ENCODE data around the gene AFF2. TPM values are rescaled to one million over a fixed set of nuclear protein-coding genes. Genes with fewer than 3 reads are reported as not detected.

Gene AFF2
- total RNA-seq, 1 experiment from 2014 or later = 0.05 TPM

GRCh38 chrX:148691456-148691855, 191.0 kb downstream of the AFF2 start:
- no peaks in the 10 kb centered on the region for H3K9me2 ChIP-seq (ENCODE audit: insufficient read depth)
- DNase-seq (ENCODE audit: low read depth, low spot score) = no peak
- no peak overlapping the region for H2AFZ ChIP-seq (ENCODE audit: low read depth, low read length, poor library complexity, severe bottlenecking)
- no peaks in the 10 kb centered on the region for H3K79me2 ChIP-seq (ENCODE audit: insufficient read depth, low read length)
- POLR2A ChIA-PET = no interaction called here
- no peaks in the 10 kb centered on the region for H3K4me1 ChIP-seq (ENCODE audit: control insufficient read depth in 1 of 2, insufficient read depth in 2 of 2, low read length in 2 of 2)
- H3K27me3 ChIP-seq (ENCODE audit: insufficient read depth, low read length) = no peaks in the 10 kb centered on the region
- no peak for ATAC-seq
- no peaks in the 10 kb centered on the region for H4K20me1 ChIP-seq (ENCODE audit: insufficient read depth)
- no TSS peak for BruUV-seq (replicated peaks)
- intact Hi-C loops (cut with micrococcal nuclease) = no loop called here
- H3K4me3 ChIP-seq (replicated peaks in 1 of 2; ENCODE audit: low read depth in 1 of 2, low read length in 2 of 2) = no peak overlapping the region
- no peak overlapping the region for H3K9ac ChIP-seq (ENCODE audit: low read length)
- no peak overlapping the region for H3K27ac ChIP-seq (ENCODE audit: low read depth, low read length)
- RAD21 ChIA-PET (ENCODE audit: low non-redundant PET in 1 of 2, low total read pairs in 2 of 2, uncharacterized antibody in 2 of 2, unreplicated experiment in 2 of 2) = no interaction called here
- H3K36me3 ChIP-seq (ENCODE audit: control insufficient read depth in 1 of 2, insufficient read depth in 2 of 2, low read length in 2 of 2) = no peaks in the 10 kb centered on the region
- no peak overlapping the region for H3K4me2 ChIP-seq (ENCODE audit: low read length)
- TF ChIP-seq ELF1 (IDR thresholded peaks at IDR 0.05; ENCODE audit: borderline replicate concordance, low read depth) = no peak
- TF ChIP-seq, protein P1, sequence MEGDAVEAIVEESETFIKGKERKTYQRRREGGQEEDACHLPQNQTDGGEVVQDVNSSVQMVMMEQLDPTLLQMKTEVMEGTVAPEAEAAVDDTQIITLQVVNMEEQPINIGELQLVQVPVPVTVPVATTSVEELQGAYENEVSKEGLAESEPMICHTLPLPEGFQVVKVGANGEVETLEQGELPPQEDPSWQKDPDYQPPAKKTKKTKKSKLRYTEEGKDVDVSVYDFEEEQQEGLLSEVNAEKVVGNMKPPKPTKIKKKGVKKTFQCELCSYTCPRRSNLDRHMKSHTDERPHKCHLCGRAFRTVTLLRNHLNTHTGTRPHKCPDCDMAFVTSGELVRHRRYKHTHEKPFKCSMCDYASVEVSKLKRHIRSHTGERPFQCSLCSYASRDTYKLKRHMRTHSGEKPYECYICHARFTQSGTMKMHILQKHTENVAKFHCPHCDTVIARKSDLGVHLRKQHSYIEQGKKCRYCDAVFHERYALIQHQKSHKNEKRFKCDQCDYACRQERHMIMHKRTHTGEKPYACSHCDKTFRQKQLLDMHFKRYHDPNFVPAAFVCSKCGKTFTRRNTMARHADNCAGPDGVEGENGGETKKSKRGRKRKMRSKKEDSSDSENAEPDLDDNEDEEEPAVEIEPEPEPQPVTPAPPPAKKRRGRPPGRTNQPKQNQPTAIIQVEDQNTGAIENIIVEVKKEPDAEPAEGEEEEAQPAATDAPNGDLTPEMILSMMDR (IDR thresholded peaks at IDR 0.05 in 2 of 3, conservative IDR thresholded peaks at IDR 0.05 in 1 of 3; ENCODE audit: borderline replicate concordance in 1 of 3, insufficient read depth in 1 of 3, low read depth in 2 of 3, low read length in 2 of 3) = no peak
- no peak for TF ChIP-seq ATF3 (IDR thresholded peaks at IDR 0.05)
- no peak for TF ChIP-seq POLR2A (IDR thresholded peaks at IDR 0.05; ENCODE audit: borderline replicate concordance, extremely low read depth, insufficient read depth, insufficient read length)
- no peak for TF ChIP-seq CEBPB (IDR thresholded peaks at IDR 0.05; ENCODE audit: low read depth)
- TF ChIP-seq CBX3 (IDR thresholded peaks at IDR 0.05; ENCODE audit: low read depth) = no peak
- TF ChIP-seq MAX (IDR thresholded peaks at IDR 0.05) = no peak
- no peak for TF ChIP-seq ZNF274 (IDR thresholded peaks at IDR 0.05; ENCODE audit: low read depth, low read length)
- CTCF ChIA-PET = no interaction called here
- H3K9me3 ChIP-seq (ENCODE audit: control insufficient read depth in 1 of 2, insufficient read depth in 1 of 2, low read depth in 1 of 2, low read length in 2 of 2) = no peaks in the 10 kb centered on the region

DNA sequence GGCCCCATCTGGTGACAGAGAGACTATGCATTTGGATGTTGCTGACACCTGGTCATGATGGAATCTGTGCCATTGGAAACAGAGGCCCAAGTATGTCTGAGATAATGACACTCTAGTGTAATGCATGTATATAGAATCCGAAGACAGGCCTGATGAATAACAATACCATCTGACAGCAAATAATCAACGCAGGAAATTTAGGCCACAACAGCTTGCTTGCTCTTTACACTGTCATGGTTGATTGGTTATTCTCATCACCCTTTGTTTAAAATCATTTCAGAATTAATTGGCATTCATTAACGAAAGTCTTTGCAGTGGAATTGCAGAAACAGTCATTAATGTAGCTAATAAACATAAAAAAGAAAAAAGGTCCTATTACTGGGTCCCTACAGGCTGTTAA, 194.8 kb downstream of the AFF2 start:
- no peaks in the 10 kb centered on the region for H3K9me3 ChIP-seq (ENCODE audit: control insufficient read depth in 1 of 2, insufficient read depth in 1 of 2, low read depth in 1 of 2, low read length in 2 of 2)
- H3K9me2 ChIP-seq (ENCODE audit: insufficient read depth) = no peaks in the 10 kb centered on the region
- H3K36me3 ChIP-seq (ENCODE audit: control insufficient read depth in 1 of 2, insufficient read depth in 2 of 2, low read length in 2 of 2) = no peaks in the 10 kb centered on the region
- ATAC-seq (no peak), DNase-seq (ENCODE audit: low read depth, low spot score) (no peak)
- no peaks in the 10 kb centered on the region for H3K27me3 ChIP-seq (ENCODE audit: insufficient read depth, low read length)
- no peak overlapping the region for H3K4me2 ChIP-seq (ENCODE audit: low read length)
- ChIA-PET POLR2A (no interaction called here), RAD21 (ENCODE audit: low non-redundant PET in 1 of 2, low total read pairs in 2 of 2, uncharacterized antibody in 2 of 2, unreplicated experiment in 2 of 2) (no interaction called here), CTCF (no interaction called here)
- intact Hi-C loops (cut with micrococcal nuclease) = no loop called here
- no peaks in the 10 kb centered on the region for H3K79me2 ChIP-seq (ENCODE audit: insufficient read depth, low read length)
- BruUV-seq (replicated peaks) = no TSS peak
- no peak overlapping the region for H3K4me3 ChIP-seq (replicated peaks in 1 of 2; ENCODE audit: low read depth in 1 of 2, low read length in 2 of 2)
- TF ChIP-seq ZNF274 (IDR thresholded peaks at IDR 0.05; ENCODE audit: low read depth, low read length) = no peak
- TF ChIP-seq EZH2phosphoT487 (IDR thresholded peaks at IDR 0.05; ENCODE audit: borderline replicate concordance) = no peak
- no peak for TF ChIP-seq EZH2 (IDR thresholded peaks at IDR 0.05)
- no peaks in the 10 kb centered on the region for H4K20me1 ChIP-seq (ENCODE audit: insufficient read depth)
- no peaks in the 10 kb centered on the region for H3K4me1 ChIP-seq (ENCODE audit: control insufficient read depth in 1 of 2, insufficient read depth in 2 of 2, low read length in 2 of 2)
- no peak overlapping the region for H2AFZ ChIP-seq (ENCODE audit: low read depth, low read length, poor library complexity, severe bottlenecking)
- no peak overlapping the region for H3K9ac ChIP-seq (ENCODE audit: low read length)
- H3K27ac ChIP-seq (ENCODE audit: low read depth, low read length) = no peak overlapping the region

Data from HCT116 (cell line).